ENCODE results near the gene PCDHGB7.
"Not testable (repeated sequence)": the region's sequence is repeated elsewhere in the genome, so short reads cannot be mapped to it uniquely, and the experiment has no call there.

Gene PCDHGB7

GRCh38 chr5:141397756-141398551 is 19.5 kb upstream of the PCDHGB7 start, which contains the start of gene PCDHGB5:
Gene PCDHGB5 (plus strand): TSS chr5:141397947. CDS start chr5:141398128, 181 bp downstream.
- TF ChIP-seq CTCF (IDR thresholded peaks at IDR 0.05; ENCODE audit: insufficient read depth, low read length), result peak; percentile 32
- not testable (repeated sequence) for H3K27ac ChIP-seq (replicated peaks); H3K27me3 ChIP-seq (ENCODE audit: insufficient read depth, poor library complexity, severe bottlenecking)
- peak within 1 kb of the TSS; percentile 23 for H3K4me3 ChIP-seq (replicated peaks; ENCODE audit: insufficient read depth, low read length)
- peak in 1 of 2 experiments; percentile 57 for DNase-seq (ENCODE audit: low read depth in 1 of 2, low spot score in 1 of 2)

DNA sequence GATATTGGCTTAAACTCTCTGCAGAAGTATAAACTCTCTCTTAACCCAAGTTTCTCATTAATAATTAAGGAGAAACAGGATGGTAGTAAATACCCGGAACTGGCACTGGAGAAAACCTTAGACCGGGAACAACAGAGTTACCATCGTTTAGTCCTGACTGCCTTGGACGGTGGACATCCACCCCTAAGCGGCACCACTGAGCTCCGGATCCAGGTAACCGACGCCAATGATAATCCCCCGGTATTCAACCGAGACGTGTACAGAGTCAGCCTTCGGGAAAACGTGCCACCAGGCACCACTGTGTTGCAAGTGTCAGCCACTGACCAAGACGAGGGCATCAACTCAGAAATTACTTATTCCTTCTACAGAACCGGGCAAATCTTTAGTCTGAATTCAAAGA is 18.9 kb upstream of the PCDHGB7 start:
- Histone ChIP-seq H3K27ac (replicated peaks) (no peak overlapping the region), H3K4me3 (replicated peaks; ENCODE audit: insufficient read depth, low read length) (no peak overlapping the region), H3K27me3 (ENCODE audit: insufficient read depth, poor library complexity, severe bottlenecking) (no peaks in the 10 kb centered on the region)
- TF ChIP-seq POLR2AphosphoS5 (IDR thresholded peaks at IDR 0.05; ENCODE audit: low read depth) (no peak), CTCF (IDR thresholded peaks at IDR 0.05; ENCODE audit: insufficient read depth, low read length) (no peak), GABPA (IDR thresholded peaks at IDR 0.05; ENCODE audit: low read depth) (no peak), SPI1 (IDR thresholded peaks at IDR 0.05; ENCODE audit: borderline replicate concordance, low read depth) (no peak)
- TF ChIP-seq, protein P1, sequence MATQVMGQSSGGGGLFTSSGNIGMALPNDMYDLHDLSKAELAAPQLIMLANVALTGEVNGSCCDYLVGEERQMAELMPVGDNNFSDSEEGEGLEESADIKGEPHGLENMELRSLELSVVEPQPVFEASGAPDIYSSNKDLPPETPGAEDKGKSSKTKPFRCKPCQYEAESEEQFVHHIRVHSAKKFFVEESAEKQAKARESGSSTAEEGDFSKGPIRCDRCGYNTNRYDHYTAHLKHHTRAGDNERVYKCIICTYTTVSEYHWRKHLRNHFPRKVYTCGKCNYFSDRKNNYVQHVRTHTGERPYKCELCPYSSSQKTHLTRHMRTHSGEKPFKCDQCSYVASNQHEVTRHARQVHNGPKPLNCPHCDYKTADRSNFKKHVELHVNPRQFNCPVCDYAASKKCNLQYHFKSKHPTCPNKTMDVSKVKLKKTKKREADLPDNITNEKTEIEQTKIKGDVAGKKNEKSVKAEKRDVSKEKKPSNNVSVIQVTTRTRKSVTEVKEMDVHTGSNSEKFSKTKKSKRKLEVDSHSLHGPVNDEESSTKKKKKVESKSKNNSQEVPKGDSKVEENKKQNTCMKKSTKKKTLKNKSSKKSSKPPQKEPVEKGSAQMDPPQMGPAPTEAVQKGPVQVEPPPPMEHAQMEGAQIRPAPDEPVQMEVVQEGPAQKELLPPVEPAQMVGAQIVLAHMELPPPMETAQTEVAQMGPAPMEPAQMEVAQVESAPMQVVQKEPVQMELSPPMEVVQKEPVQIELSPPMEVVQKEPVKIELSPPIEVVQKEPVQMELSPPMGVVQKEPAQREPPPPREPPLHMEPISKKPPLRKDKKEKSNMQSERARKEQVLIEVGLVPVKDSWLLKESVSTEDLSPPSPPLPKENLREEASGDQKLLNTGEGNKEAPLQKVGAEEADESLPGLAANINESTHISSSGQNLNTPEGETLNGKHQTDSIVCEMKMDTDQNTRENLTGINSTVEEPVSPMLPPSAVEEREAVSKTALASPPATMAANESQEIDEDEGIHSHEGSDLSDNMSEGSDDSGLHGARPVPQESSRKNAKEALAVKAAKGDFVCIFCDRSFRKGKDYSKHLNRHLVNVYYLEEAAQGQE (IDR thresholded peaks at IDR 0.05; ENCODE audit: insufficient replicate concordance, low read depth), result no peak
- no peak for DNase-seq (ENCODE audit: low read depth in 1 of 2, low spot score in 1 of 2)

DNA sequence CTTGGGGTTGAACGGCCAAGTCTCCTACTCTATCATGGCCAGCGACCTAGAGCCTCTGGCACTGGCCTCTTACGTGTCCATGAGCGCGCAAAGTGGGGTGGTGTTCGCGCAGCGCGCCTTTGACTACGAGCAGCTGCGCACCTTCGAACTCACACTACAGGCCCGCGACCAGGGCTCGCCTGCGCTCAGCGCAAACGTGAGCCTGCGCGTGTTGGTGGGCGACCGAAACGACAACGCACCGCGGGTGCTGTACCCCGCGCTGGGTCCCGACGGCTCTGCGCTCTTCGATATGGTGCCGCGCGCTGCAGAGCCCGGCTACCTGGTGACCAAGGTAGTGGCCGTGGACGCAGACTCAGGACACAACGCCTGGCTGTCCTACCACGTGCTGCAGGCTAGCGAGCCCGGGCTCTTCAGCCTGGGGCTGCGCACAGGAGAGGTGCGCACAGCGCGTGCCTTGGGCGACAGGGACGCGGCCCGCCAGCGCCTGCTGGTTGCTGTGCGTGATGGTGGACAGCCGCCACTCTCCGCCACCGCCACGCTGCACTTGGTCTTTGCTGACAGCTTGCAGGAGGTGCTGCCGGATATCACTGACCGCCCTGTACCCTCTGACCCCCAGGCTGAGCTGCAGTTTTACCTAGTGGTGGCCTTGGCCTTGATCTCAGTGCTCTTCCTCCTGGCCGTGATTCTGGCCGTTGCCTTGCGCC is 17.8 kb upstream of the PCDHGB7 start:
- no peak for DNase-seq (ENCODE audit: low read depth in 1 of 2, low spot score in 1 of 2)
- no peak for TF ChIP-seq POLR2AphosphoS5 (IDR thresholded peaks at IDR 0.05; ENCODE audit: low read depth)
- TF ChIP-seq, protein P1 (IDR thresholded peaks at IDR 0.05; ENCODE audit: insufficient replicate concordance, low read depth), result no peak
- no peak for TF ChIP-seq CTCF (IDR thresholded peaks at IDR 0.05; ENCODE audit: insufficient read depth, low read length)
- H3K4me3 ChIP-seq (replicated peaks; ENCODE audit: insufficient read depth, low read length), result no peak overlapping the region
- no peak overlapping the region for H3K27ac ChIP-seq (replicated peaks)
- no peaks in the 10 kb centered on the region for H3K27me3 ChIP-seq (ENCODE audit: insufficient read depth, poor library complexity, severe bottlenecking)
